Measurements from ENCODE around the gene PARN. TPM values are rescaled to one million over a fixed set of nuclear protein-coding genes. Genes with fewer than 3 reads are reported as not detected.

PARN gene
- total RNA-seq, 3 donors from 2014 or later, result 33.3 to 59.3 (median 44.2) TPM

DNA sequence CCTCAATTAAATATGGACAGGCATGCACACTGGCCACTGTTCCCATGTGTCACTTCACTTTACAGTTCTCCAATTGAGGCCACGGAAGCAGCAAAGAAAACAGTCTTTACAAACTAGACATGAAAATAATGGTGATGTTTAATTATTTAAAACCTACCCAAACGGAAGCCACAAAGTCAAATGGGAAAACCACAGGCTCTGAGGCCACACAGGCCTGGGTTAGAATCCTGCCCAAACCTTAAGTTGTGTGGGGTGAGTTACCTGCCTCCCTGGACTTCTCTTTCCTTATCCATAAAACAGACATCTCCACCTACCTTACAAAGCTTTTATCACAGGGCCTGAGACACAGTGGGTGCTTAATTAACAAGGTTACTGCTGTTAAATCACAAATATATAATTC lies 137.4 kb downstream of the PARN start:
- TF ChIP-seq POLR2AphosphoS5 (IDR thresholded peaks at IDR 0.05), result no peak
- TF ChIP-seq POLR2A (IDR thresholded peaks at IDR 0.05), result no peak

DNA sequence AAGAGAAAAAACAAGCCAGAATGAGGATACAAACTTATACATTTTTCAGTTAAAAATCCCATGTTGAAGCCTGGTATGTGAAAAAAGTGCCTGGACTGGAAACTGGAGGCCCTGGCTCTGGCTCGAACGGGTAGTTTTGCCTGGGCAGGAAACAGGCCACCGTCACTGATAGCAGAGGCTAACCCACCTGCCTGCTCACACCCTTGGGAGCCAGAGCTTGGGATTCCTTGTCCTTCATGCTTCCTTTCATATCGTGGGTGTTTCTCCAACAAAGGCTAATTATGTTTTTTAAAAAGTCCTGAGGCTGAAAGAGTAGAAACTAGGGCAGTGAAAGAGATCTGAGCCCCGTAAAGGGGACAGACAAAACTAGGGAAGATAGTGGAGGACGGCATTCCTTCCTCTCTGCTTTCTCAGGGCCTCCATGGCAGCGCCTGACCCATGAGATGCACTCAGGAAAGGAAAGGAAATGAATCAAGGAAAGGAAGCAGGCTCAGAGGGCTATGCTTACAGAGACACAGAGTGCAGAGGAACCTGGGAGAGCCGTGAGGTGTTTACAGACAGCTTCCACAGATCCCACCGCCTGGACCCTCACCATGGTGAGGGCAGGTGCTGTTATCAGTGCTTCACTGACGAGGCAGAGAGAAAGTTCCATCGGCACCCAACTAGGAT lies 138.1 kb downstream of the PARN start:
- Histone ChIP-seq H3K36me3 (no peaks in the 10 kb centered on the region), H3K27me3 (no peaks in the 10 kb centered on the region), H3K4me1 (peaks cover 0 to 5% of the 10 kb centered on the region in 2 donors), H3K9me3 (no peaks in the 10 kb centered on the region), H3K27ac (peak overlapping the region; percentile 30 to 55), H3K4me3 (no peak overlapping the region)
- no peak for DNase-seq (ENCODE audit: low spot score in 2 of 2)
- TF ChIP-seq POLR2AphosphoS5 (IDR thresholded peaks at IDR 0.05) (no peak), POLR2A (IDR thresholded peaks at IDR 0.05) (no peak)
- TF ChIP-seq, protein P1, sequence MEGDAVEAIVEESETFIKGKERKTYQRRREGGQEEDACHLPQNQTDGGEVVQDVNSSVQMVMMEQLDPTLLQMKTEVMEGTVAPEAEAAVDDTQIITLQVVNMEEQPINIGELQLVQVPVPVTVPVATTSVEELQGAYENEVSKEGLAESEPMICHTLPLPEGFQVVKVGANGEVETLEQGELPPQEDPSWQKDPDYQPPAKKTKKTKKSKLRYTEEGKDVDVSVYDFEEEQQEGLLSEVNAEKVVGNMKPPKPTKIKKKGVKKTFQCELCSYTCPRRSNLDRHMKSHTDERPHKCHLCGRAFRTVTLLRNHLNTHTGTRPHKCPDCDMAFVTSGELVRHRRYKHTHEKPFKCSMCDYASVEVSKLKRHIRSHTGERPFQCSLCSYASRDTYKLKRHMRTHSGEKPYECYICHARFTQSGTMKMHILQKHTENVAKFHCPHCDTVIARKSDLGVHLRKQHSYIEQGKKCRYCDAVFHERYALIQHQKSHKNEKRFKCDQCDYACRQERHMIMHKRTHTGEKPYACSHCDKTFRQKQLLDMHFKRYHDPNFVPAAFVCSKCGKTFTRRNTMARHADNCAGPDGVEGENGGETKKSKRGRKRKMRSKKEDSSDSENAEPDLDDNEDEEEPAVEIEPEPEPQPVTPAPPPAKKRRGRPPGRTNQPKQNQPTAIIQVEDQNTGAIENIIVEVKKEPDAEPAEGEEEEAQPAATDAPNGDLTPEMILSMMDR (IDR thresholded peaks at IDR 0.05), result no peak
- intact Hi-C loops (cut with DNase I; ENCODE audit: low total_unique reads), result no loop called here

More for the DNA sequence above, 137.4 kb downstream of the PARN start:
- no peak for DNase-seq (ENCODE audit: low spot score in 2 of 2)
- Histone ChIP-seq H3K36me3 (no peaks in the 10 kb centered on the region), H3K27me3 (no peaks in the 10 kb centered on the region), H3K4me1 (peaks cover 0 to 5% of the 10 kb centered on the region in 2 donors), H3K9me3 (no peaks in the 10 kb centered on the region), H3K4me3 (no peak overlapping the region), H3K27ac (peak overlapping the region in 1 of 2 donors; percentile 30)
- intact Hi-C loops (cut with DNase I; ENCODE audit: low total_unique reads), result no loop called here

DNA sequence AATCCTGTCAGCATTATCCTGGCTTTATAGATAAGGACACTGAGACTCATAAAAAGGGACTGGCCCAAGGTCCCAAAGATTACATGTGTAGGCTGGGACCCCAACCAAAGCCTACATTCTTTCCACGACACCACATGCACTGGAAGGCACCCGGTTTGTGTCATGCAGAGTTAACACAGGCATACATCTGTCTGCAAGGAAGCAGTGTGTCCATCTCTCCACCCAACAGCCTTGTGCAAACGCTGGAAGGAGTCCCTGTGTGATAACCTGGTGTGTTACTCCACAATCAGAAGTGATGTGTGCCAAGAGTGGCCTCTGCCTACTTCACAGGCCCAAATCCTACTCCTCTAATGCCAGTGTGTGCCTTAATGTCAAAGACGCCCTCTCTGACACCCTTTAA lies 139.8 kb downstream of the PARN start:
- TF ChIP-seq POLR2A (IDR thresholded peaks at IDR 0.05) (no peak), POLR2AphosphoS5 (IDR thresholded peaks at IDR 0.05) (no peak)
- TF ChIP-seq, protein P1 (IDR thresholded peaks at IDR 0.05), result no peak
- Histone ChIP-seq H3K27me3 (no peaks in the 10 kb centered on the region), H3K27ac (no peak overlapping the region), H3K36me3 (no peaks in the 10 kb centered on the region), H3K4me3 (no peak overlapping the region), H3K9me3 (no peaks in the 10 kb centered on the region), H3K4me1 (peaks cover 0 to 5% of the 10 kb centered on the region in 2 donors)
- DNase-seq (ENCODE audit: low spot score in 2 of 2), result no peak
- intact Hi-C loops (cut with DNase I; ENCODE audit: low total_unique reads), result no loop called here

DNA sequence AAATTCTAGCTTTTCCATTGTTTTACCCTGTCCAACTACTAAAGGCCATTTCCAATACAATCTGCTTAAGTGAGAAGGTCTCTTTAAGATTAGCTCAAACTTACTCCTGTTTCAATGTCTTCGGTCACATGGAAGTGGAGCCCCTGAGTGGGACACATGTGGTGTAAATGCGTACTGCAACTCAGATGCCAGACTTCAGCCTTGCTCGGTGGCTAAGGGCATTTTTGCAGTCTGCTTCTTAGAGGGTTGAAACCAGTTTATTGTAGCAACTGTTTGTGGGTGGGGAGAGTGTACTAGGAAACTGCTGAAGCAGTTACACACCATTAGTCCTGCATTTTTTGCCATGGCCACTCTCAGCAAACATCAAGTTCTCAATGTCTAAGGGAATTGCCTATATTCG lies 140.6 kb downstream of the PARN start:
- Histone ChIP-seq H3K36me3 (no peaks in the 10 kb centered on the region), H3K9me3 (no peaks in the 10 kb centered on the region), H3K27ac (no peak overlapping the region), H3K4me3 (no peak overlapping the region), H3K27me3 (no peaks in the 10 kb centered on the region), H3K4me1 (peaks cover 0 to 5% of the 10 kb centered on the region in 2 donors)
- DNase-seq (ENCODE audit: low spot score in 2 of 2), result no peak
- intact Hi-C loops (cut with DNase I; ENCODE audit: low total_unique reads), result no loop called here
- TF ChIP-seq POLR2A (IDR thresholded peaks at IDR 0.05) (no peak), POLR2AphosphoS5 (IDR thresholded peaks at IDR 0.05) (no peak)
- TF ChIP-seq, protein P1 (IDR thresholded peaks at IDR 0.05), result no peak

DNA sequence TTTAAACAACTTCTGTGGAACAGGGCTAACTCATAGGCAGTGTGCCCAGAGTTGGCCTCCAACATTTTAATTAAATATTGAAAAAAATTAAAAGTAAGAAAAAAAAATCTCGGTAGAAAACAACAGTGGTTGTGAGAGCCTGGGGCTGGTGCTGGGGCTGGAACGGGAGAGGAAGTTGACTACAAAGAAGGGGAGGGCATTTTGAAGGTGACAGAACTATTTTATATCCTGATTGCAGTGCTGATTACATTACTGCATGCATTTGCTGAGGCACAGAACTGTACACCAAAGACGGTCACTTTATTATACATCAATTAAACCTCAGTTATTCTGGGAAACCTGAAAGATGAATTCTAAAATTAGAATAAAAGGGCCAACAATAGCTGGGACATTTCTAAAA lies 142.5 kb downstream of the PARN start:
- intact Hi-C loops (cut with DNase I; ENCODE audit: low total_unique reads), result no loop called here
- H3K4me3 ChIP-seq, result peak overlapping the region in 1 of 3 donors; percentile 34

More for the DNA sequence above, 142.5 kb downstream of the PARN start:
- Histone ChIP-seq H3K27me3 (no peaks in the 10 kb centered on the region), H3K4me1 (peaks cover 0 to 5% of the 10 kb centered on the region in 2 donors), H3K9me3 (no peaks in the 10 kb centered on the region), H3K36me3 (no peaks in the 10 kb centered on the region), H3K27ac (no peak overlapping the region)
- TF ChIP-seq POLR2A (IDR thresholded peaks at IDR 0.05), result no peak
- no peak for TF ChIP-seq POLR2AphosphoS5 (IDR thresholded peaks at IDR 0.05)
- TF ChIP-seq, protein P1 (IDR thresholded peaks at IDR 0.05), result no peak
- no peak for DNase-seq (ENCODE audit: low spot score in 2 of 2)

All from breast epithelium (tissue), 4 donors.